ENCODE results near the gene YDJC.
"Not testable (repeated sequence)": the region's sequence is repeated elsewhere in the genome, so short reads cannot be mapped to it uniquely, and the experiment has no call there.

YDJC gene

GRCh38 chr22:21622011-21622918, 7.6 kb downstream of the YDJC start:
- DNase-seq (ENCODE audit: low spot score) = no peak
- TF ChIP-seq, protein P1, sequence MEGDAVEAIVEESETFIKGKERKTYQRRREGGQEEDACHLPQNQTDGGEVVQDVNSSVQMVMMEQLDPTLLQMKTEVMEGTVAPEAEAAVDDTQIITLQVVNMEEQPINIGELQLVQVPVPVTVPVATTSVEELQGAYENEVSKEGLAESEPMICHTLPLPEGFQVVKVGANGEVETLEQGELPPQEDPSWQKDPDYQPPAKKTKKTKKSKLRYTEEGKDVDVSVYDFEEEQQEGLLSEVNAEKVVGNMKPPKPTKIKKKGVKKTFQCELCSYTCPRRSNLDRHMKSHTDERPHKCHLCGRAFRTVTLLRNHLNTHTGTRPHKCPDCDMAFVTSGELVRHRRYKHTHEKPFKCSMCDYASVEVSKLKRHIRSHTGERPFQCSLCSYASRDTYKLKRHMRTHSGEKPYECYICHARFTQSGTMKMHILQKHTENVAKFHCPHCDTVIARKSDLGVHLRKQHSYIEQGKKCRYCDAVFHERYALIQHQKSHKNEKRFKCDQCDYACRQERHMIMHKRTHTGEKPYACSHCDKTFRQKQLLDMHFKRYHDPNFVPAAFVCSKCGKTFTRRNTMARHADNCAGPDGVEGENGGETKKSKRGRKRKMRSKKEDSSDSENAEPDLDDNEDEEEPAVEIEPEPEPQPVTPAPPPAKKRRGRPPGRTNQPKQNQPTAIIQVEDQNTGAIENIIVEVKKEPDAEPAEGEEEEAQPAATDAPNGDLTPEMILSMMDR (IDR thresholded peaks at IDR 0.05; ENCODE audit: extremely low read depth, missing control alignments) = no peak

DNA sequence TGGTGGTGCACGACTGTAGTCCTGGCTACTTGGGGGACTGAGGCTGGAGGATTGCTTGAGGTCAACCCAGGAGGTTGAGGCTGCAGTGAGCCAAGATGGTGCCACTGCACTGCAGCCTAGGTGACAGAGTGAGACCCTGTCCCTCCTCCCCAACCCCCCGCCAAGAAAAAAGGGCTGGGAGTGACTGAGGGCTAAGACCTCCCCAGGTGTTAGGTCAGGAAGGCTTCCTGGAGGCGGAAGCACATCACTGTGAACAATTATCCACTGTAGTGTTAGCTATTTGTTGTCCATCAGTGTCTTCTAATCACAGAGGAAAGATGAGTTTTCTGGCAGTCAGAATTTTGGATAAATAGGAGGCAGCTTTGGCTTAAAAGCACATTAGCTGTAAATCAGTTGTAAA, 8.8 kb downstream of the YDJC start:
- no peak for DNase-seq (ENCODE audit: low spot score)
- TF ChIP-seq, protein P1 (IDR thresholded peaks at IDR 0.05; ENCODE audit: extremely low read depth, missing control alignments) = no peak

GRCh38 chr22:21617337-21617736, 12.5 kb downstream of the YDJC start:
- not testable (repeated sequence) for DNase-seq (ENCODE audit: low spot score)

DNA sequence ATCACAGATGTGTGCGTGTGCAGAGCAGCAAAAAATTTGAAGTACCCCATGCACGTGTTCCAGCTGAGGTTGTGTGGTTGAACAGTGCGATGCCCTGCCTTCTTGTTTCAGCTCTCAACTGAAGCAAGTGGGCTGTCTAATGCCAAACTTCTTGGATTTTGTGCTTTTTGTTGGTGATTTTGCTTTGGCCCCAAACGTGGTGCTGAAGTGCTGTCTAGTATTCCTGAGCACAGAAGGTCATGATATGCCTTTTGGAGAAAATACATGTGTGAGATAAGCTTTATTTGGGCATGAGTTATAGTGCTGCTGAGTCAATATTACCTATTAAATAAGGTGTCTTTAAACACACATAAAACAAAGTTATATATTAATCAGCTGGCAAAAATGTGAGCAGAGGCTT, 14.1 kb downstream of the YDJC start:
- DNase-seq (ENCODE audit: low spot score) = no peak
- TF ChIP-seq, protein P1 (IDR thresholded peaks at IDR 0.05; ENCODE audit: extremely low read depth, missing control alignments) = no peak

DNA sequence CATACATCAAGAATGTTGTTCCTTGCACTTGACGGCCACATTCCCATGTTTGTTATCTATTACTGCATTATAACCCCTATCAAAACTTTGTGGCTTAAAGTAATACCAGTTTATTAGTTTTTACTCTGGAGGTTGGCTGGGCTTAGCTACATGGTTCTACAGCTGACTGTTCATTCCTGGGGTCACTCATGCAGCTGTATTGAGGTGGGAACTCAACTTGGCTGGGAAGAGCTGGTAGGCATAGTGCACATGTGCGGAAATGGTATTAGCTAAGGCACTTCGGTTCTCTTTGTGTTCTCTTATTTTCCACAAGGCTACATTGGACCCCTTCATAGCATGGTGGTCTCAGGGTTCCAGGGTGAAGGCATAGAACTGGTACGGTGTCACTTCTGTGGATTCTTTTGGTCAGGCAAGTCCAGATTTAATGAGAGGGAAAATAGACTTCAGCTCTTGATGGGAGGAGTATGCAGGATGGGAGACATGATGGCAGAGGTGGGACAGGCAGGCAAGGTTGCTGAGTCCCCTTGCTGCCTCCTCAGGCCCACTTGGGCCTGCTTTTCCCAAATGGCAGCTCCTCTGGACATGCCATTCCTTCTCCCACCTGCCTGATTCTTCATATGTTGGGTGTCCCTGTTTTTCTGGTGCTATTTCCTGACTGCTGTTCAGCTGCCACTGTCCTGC, 16.1 kb downstream of the YDJC start:
- TF ChIP-seq, protein P1 (IDR thresholded peaks at IDR 0.05; ENCODE audit: extremely low read depth, missing control alignments) = no peak
- no peak for DNase-seq (ENCODE audit: low spot score)

DNA sequence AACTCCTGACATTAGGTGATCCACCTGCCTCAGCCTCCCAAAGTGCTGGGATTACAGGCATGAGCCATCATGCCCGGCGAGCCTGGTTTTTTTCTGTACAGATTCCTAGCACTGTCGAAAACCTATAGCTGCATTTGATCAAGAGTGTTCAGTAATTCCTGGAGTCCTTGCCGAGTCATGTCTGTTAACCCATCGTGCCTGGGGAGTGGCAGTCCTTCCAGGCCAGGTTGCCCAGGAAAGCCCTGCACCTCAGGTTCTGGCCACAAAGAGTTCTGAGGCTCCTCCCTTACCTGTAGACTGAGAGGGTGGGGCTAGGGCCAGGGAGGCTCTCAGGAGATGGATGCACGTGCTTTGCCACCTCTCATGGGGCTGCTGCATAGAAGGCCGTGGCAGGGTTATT, 17.0 kb downstream of the YDJC start:
- DNase-seq (ENCODE audit: low spot score) = no peak
- TF ChIP-seq, protein P1 (IDR thresholded peaks at IDR 0.05; ENCODE audit: extremely low read depth, missing control alignments) = no peak

- DNase-seq (ENCODE audit: low spot score) = no peak
- TF ChIP-seq, protein P1 (IDR thresholded peaks at IDR 0.05; ENCODE audit: extremely low read depth, missing control alignments) = no peak
Observed at GRCh38 chr22:21611210-21611977, 18.4 kb downstream of the YDJC start.

- not testable (repeated sequence) for DNase-seq (ENCODE audit: low spot score)
Observed at GRCh38 chr22:21609556-21610157, 20.2 kb downstream of the YDJC start.

Measured in GM20000 (cell line).